ENCODE data around the gene SLC38A10. TPM values are rescaled to one million over a fixed set of nuclear protein-coding genes. Genes with fewer than 3 reads are reported as not detected.
"Not testable (repeated sequence)": the region's sequence is repeated elsewhere in the genome, so short reads cannot be mapped to it uniquely, and the experiment has no call there.

The SLC38A10 gene
- total RNA-seq, 1 donor from 2014 or later = 102 TPM

GRCh38 chr17:81230043-81230820 lies 64.9 kb downstream of the SLC38A10 start:
- intact Hi-C loops (cut with micrococcal nuclease) = no loop called here
- no peak overlapping the region for H3K4me3 Mint-ChIP-seq (ENCODE audit: low read depth)
- peaks cover 29% of the 10 kb centered on the region for H3K36me3 Mint-ChIP-seq (ENCODE audit: low read depth)

DNA sequence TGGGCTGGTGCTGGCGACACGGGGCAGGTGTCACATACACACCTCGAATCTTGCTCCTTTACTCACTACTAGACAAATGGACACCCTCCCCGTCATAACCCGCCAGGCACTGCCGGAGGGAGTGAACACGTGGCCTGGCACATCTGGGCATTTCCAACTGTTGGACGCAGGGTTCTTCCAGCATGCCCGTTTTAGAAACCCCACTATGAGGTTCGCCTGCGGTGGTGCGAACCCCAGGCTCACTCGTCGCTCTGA lies 65.5 kb downstream of the SLC38A10 start:
- intact Hi-C loops (cut with micrococcal nuclease) = loop anchor here (10.0 kb wide), 1 partner anchor 195 kb away; the partner anchor contains the start of gene BAIAP2
- no peak overlapping the region for H3K27ac Mint-ChIP-seq
- no peak for DNase-seq (ENCODE audit: low spot score)

More at GRCh38 chr17:81230043-81230820, 64.9 kb downstream of the SLC38A10 start:
- Mint-ChIP-seq H3K4me1 (ENCODE audit: low read depth) (peaks cover 6% of the 10 kb centered on the region), H3K27ac (no peak overlapping the region), H3K9me3 (no peaks in the 10 kb centered on the region), H3K27me3 (ENCODE audit: low read depth) (no peaks in the 10 kb centered on the region)
- DNase-seq (ENCODE audit: low spot score) = no peak

GRCh38 chr17:81228834-81229665 lies 66.1 kb downstream of the SLC38A10 start:
- Mint-ChIP-seq H3K4me3 (ENCODE audit: low read depth) (no peak overlapping the region), H3K4me1 (ENCODE audit: low read depth) (peaks cover 6% of the 10 kb centered on the region), H3K27me3 (ENCODE audit: low read depth) (no peaks in the 10 kb centered on the region), H3K9me3 (no peaks in the 10 kb centered on the region), H3K27ac (no peak overlapping the region), H3K36me3 (ENCODE audit: low read depth) (peaks cover 24% of the 10 kb centered on the region)
- intact Hi-C loops (cut with micrococcal nuclease) = loop anchor here (10.0 kb wide), 1 partner anchor 194 kb away; the partner anchor contains the start of gene BAIAP2
- DNase-seq (ENCODE audit: low spot score) = no peak

More for the DNA sequence above, 65.5 kb downstream of the SLC38A10 start:
- peaks cover 6% of the 10 kb centered on the region for H3K4me1 Mint-ChIP-seq (ENCODE audit: low read depth)
- no peaks in the 10 kb centered on the region for H3K27me3 Mint-ChIP-seq (ENCODE audit: low read depth)
- no peak overlapping the region for H3K4me3 Mint-ChIP-seq (ENCODE audit: low read depth)
- H3K36me3 Mint-ChIP-seq (ENCODE audit: low read depth) = peaks cover 24% of the 10 kb centered on the region
- H3K9me3 Mint-ChIP-seq = no peaks in the 10 kb centered on the region

DNA sequence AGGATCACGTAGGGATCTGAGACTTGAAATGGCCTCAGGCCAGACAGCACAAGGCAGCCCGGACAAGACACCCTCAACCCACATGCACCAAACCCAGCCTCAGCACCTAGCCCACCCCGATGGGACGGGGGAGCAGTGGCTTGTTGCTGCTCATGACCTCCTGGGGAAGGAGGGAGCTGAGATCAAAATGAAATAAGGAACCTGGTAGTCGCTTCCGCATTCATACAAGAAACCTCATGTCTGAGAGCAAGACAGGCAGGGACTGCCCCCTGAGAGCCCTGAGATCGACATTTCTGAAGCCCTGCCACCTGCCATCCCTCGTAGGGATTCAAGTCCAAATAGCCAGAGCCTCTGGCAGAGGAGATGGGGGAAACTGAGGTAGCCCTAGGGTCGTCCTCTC lies 66.7 kb downstream of the SLC38A10 start:
- H3K9me3 Mint-ChIP-seq = no peaks in the 10 kb centered on the region
- intact Hi-C loops (cut with micrococcal nuclease) = loop anchor here (10.0 kb wide), 1 partner anchor 194 kb away; the partner anchor contains the start of gene BAIAP2
- DNase-seq (ENCODE audit: low spot score) = no peak
- no peak overlapping the region for H3K4me3 Mint-ChIP-seq (ENCODE audit: low read depth)
- H3K27ac Mint-ChIP-seq = no peak overlapping the region
- peaks cover 24% of the 10 kb centered on the region for H3K36me3 Mint-ChIP-seq (ENCODE audit: low read depth)
- peaks cover 12% of the 10 kb centered on the region for H3K4me1 Mint-ChIP-seq (ENCODE audit: low read depth)
- no peaks in the 10 kb centered on the region for H3K27me3 Mint-ChIP-seq (ENCODE audit: low read depth)

GRCh38 chr17:81227630-81228029 lies 67.5 kb downstream of the SLC38A10 start:
- not testable (repeated sequence) for H3K4me3 Mint-ChIP-seq (ENCODE audit: low read depth); H3K27ac Mint-ChIP-seq; H3K9me3 Mint-ChIP-seq; H3K27me3 Mint-ChIP-seq (ENCODE audit: low read depth); DNase-seq (ENCODE audit: low spot score)
- peaks cover 24% of the 10 kb centered on the region for H3K36me3 Mint-ChIP-seq (ENCODE audit: low read depth)
- H3K4me1 Mint-ChIP-seq (ENCODE audit: low read depth) = peaks cover 13% of the 10 kb centered on the region
- intact Hi-C loops (cut with micrococcal nuclease) = loop anchor here (10.0 kb wide), 1 partner anchor 193 kb away; the partner anchor contains the start of gene BAIAP2

GRCh38 chr17:81223762-81224130 lies 71.4 kb downstream of the SLC38A10 start:
- Mint-ChIP-seq H3K27me3 (ENCODE audit: low read depth) (no peaks in the 10 kb centered on the region), H3K4me1 (ENCODE audit: low read depth) (peaks cover 18% of the 10 kb centered on the region), H3K4me3 (ENCODE audit: low read depth) (peak overlapping the region; percentile 69), H3K27ac (peak overlapping the region; percentile 80), H3K36me3 (ENCODE audit: low read depth) (peaks cover 10% of the 10 kb centered on the region), H3K9me3 (no peaks in the 10 kb centered on the region)
- intact Hi-C loops (cut with micrococcal nuclease) = loop anchor here (1.0 to 10.0 kb wide), 2 partner anchors 16 to 189 kb away; partner anchors contain the start of genes BAIAP2, NDUFAF8 and TEPSIN
- DNase-seq (ENCODE audit: low spot score) = no peak

- Mint-ChIP-seq H3K9me3 (no peaks in the 10 kb centered on the region), H3K4me3 (ENCODE audit: low read depth) (peak within 1 kb of the TSS; percentile 71), H3K4me1 (ENCODE audit: low read depth) (peaks cover 18% of the 10 kb centered on the region), H3K27ac (peak within 1 kb of the TSS; percentile 80), H3K27me3 (ENCODE audit: low read depth) (no peaks in the 10 kb centered on the region), H3K36me3 (ENCODE audit: low read depth) (peaks cover 8% of the 10 kb centered on the region)
- intact Hi-C loops (cut with micrococcal nuclease) = loop anchor here (1.0 to 10.0 kb wide), 2 partner anchors 16 to 188 kb away; partner anchors contain the start of genes BAIAP2, NDUFAF8 and TEPSIN
- DNase-seq (ENCODE audit: low spot score) = peak; percentile 98
These were observed 72.0 kb downstream of the SLC38A10 start, which contains the start of gene CEP131 for GRCh38 chr17:81222906-81223761. TSS of gene CEP131 (minus strand) at chr17:81222965. CDS start at chr17:81220056, 2,909 bp downstream.

- no peak for DNase-seq (ENCODE audit: low spot score)
- peaks cover 2% of the 10 kb centered on the region for H3K36me3 Mint-ChIP-seq (ENCODE audit: low read depth)
- H3K4me3 Mint-ChIP-seq (ENCODE audit: low read depth) = peak overlapping the region; percentile 68
- intact Hi-C loops (cut with micrococcal nuclease) = loop anchor here (10.0 kb wide), 1 partner anchor 188 kb away; the partner anchor contains the start of gene BAIAP2
- no peak overlapping the region for H3K27ac Mint-ChIP-seq
- H3K4me1 Mint-ChIP-seq (ENCODE audit: low read depth) = peaks cover 12% of the 10 kb centered on the region
- H3K9me3 Mint-ChIP-seq = no peaks in the 10 kb centered on the region
- H3K27me3 Mint-ChIP-seq (ENCODE audit: low read depth) = no peaks in the 10 kb centered on the region
These were observed 72.5 kb downstream of the SLC38A10 start for GRCh38 chr17:81222620-81222905.

- intact Hi-C loops (cut with micrococcal nuclease) = loop anchor here (10.0 kb wide), 1 partner anchor 187 kb away; the partner anchor contains the start of gene BAIAP2
- Mint-ChIP-seq H3K4me3 (ENCODE audit: low read depth) (peak overlapping the region; percentile 71), H3K27ac (no peak overlapping the region), H3K27me3 (ENCODE audit: low read depth) (no peaks in the 10 kb centered on the region), H3K9me3 (no peaks in the 10 kb centered on the region), H3K36me3 (ENCODE audit: low read depth) (no peaks in the 10 kb centered on the region), H3K4me1 (ENCODE audit: low read depth) (peaks cover 11% of the 10 kb centered on the region)
- no peak for DNase-seq (ENCODE audit: low spot score)
These were observed 73.1 kb downstream of the SLC38A10 start for GRCh38 chr17:81221842-81222619.

GRCh38 chr17:81221371-81221841 lies 73.7 kb downstream of the SLC38A10 start:
- Mint-ChIP-seq H3K9me3 (no peaks in the 10 kb centered on the region), H3K4me3 (ENCODE audit: low read depth) (peak overlapping the region; percentile 71), H3K27ac (no peak overlapping the region), H3K4me1 (ENCODE audit: low read depth) (peaks cover 11% of the 10 kb centered on the region), H3K36me3 (ENCODE audit: low read depth) (no peaks in the 10 kb centered on the region), H3K27me3 (ENCODE audit: low read depth) (no peaks in the 10 kb centered on the region)
- intact Hi-C loops (cut with micrococcal nuclease) = loop anchor here (10.0 kb wide), 1 partner anchor 187 kb away; the partner anchor contains the start of gene BAIAP2
- no peak for DNase-seq (ENCODE audit: low spot score)

GRCh38 chr17:81219476-81220180 lies 75.5 kb downstream of the SLC38A10 start:
- DNase-seq (ENCODE audit: low spot score) = no peak
- Mint-ChIP-seq H3K4me3 (ENCODE audit: low read depth) (no peak overlapping the region), H3K27ac (no peak overlapping the region), H3K9me3 (no peaks in the 10 kb centered on the region), H3K36me3 (ENCODE audit: low read depth) (no peaks in the 10 kb centered on the region), H3K27me3 (ENCODE audit: low read depth) (no peaks in the 10 kb centered on the region), H3K4me1 (ENCODE audit: low read depth) (peaks cover 11% of the 10 kb centered on the region)
- intact Hi-C loops (cut with micrococcal nuclease) = loop anchor here (10.0 kb wide), 1 partner anchor 185 kb away; the partner anchor contains the start of gene BAIAP2
